Measurements from ENCODE around the gene CLEC4F.
"Not testable (repeated sequence)": the region's sequence is repeated elsewhere in the genome, so short reads cannot be mapped to it uniquely, and the experiment has no call there.

Gene CLEC4F

GRCh38 chr2:70826696-70827350 lies 6.4 kb upstream of the CLEC4F start:
- no peak for DNase-seq

- DNase-seq: no peak
These were observed 2.9 kb upstream of the CLEC4F start for GRCh38 chr2:70823249-70823648.

DNA sequence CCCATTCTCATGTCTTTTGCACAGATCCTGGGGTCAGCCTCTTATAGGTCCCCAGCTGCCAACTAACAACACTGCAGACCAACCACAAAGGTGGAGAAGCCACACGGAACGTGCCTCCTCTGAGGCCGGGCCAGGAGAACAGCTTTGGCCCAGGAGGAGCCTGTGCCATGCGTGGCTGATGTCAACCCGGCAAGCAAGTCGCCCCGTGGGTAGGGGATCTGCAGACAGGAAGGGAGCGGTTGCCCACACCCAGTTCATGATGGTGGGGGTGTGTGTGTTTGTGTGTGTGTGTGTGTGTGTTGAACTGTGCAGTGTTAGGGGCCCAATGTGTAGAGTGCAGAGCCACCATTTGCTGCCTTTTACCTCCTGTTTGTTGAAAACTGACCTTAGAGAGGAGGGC lies 2.4 kb upstream of the CLEC4F start:
- DNase-seq: no peak

- DNase-seq: no peak
These were observed 3.0 kb downstream of the CLEC4F start for GRCh38 chr2:70817284-70817954.

DNA sequence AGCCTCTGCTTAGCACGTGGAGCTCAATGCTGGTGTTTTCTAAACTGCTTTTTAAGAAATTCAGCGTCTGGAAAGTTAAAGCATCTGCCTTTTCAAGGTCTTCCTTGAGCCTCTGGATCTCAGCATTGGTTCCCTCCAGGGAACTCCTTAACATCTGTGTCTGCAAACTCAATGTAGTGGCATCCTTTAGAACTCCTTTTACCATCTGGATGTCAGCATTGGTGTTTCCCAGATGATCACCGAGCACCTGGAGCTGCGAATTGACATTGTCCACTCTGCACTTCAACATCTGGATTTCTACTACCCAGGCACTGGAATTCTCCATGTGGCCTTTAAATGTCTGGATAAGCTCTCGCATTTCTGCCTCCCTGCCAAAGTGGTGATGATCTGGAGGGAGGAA lies 3.7 kb downstream of the CLEC4F start:
- DNase-seq: no peak

GRCh38 chr2:70808983-70809958 lies 11.1 kb downstream of the CLEC4F start:
- no peak for DNase-seq

GRCh38 chr2:70807828-70808118 lies 12.6 kb downstream of the CLEC4F start:
- no peak for DNase-seq

GRCh38 chr2:70807102-70807827 lies 13.1 kb downstream of the CLEC4F start:
- DNase-seq: no peak

DNA sequence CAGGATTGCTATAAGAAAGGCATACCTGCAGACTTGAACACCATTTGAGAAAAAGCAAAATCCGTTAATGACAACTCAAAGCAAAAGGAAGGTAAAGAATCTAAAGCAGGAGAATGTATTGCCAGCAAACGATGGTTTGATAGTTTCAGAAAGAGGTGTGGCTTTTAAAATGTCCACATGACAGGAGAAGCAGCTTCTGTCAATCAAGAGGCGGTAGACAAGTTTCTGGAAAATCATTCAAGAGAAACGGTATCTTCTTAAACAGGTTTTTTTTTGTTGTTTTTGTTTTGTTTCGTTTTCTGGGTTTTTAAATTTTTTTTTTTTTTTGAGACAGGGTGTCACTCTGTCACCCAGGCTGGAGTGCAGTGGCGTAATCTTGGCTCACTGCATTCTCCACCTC lies 13.8 kb downstream of the CLEC4F start:
- DNase-seq: no peak

DNA sequence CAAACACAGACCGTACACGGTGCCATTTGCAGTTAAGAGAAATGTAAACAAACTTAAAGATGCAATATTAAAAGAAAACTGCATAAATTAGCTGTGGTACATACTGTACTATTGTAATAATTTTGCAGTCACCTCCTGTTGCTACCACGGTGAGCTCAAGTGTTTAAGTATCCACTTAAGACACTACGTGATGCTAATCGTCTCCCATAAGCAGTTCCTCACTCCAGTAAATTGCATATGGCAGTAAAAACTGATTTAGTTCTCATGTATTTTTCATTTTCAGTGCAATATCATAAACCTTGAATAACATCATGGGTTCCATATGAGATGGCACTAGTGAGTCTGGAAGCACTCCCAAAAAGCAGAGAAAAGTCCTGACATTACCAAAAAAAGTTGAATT lies 14.4 kb downstream of the CLEC4F start:
- DNase-seq: no peak

DNA sequence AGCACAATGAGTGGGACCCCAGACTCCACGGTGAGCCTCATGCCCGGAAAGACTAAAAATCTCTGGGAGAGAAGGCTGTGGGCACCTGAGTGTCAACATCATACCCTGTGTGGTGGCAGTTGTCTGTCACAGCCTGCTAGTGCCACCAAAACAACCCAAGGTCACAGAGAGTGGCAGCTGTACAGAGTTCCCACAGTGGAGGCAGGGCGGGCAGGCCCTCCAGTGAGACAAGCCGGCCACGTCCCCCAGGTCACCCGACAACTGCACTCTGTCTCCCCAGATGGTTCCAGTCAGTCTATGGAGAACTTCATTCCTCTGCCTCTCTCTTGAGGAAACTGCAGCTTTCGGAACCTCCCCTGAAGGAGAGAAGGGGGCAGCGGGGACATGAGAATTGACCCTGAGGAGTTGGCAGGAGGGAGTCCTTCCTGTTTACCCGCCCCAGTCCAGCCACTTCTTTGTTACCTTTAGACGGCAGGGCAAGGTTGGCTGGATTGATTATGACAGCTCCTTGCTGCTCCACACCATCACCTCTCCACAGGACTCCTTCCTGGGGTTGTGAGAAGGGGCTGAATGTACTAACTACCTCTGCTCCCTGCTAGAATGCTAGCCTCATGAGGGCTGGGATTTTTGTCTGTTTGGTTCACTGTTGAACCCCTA lies 18.7 kb downstream of the CLEC4F start:
- no peak for DNase-seq

- DNase-seq: no peak
These were observed 20.7 kb downstream of the CLEC4F start for GRCh38 chr2:70799706-70800105.

- DNase-seq: not testable (repeated sequence)
These were observed 22.4 kb downstream of the CLEC4F start for GRCh38 chr2:70797996-70798395.

DNA sequence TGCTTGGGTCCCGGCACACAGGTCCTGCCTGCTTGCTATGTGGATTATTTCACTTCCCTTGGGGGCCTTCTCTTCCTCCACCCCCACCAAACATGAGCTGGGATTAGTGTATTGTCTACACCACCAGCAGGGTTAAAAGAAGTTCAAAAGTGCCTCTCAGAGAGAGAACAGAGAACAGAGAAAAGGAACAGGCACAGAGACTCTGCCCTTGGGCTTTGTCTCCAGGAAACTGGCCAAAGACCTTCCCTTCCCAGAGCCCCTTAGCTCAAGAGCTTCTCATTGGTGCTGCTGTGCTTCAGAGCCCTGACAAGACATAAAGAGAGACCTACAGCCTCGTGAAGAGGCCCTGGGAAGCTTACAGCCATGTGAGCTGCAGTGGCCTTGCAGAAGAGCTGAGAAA lies 22.9 kb downstream of the CLEC4F start:
- no peak for DNase-seq

DNA sequence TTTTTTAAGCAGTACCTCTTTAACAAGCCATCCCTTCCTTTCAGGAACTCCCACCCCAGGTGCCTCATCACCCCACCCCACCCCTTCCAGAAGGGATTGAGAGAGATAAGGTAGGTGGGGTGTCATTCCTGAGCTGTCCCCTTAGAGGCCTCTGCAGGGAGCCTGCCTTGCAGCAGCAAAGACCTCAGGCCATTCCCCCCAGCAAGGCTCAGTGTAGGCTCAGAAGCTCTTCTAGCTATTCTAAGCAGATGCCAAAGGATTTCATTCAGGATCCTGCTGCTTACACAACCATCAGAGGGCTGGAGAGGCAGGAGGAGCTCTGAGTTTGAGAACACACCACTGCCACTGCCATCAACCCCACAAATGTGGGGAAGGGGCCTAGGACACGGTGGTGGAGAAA lies 24.1 kb downstream of the CLEC4F start:
- no peak for DNase-seq

DNA sequence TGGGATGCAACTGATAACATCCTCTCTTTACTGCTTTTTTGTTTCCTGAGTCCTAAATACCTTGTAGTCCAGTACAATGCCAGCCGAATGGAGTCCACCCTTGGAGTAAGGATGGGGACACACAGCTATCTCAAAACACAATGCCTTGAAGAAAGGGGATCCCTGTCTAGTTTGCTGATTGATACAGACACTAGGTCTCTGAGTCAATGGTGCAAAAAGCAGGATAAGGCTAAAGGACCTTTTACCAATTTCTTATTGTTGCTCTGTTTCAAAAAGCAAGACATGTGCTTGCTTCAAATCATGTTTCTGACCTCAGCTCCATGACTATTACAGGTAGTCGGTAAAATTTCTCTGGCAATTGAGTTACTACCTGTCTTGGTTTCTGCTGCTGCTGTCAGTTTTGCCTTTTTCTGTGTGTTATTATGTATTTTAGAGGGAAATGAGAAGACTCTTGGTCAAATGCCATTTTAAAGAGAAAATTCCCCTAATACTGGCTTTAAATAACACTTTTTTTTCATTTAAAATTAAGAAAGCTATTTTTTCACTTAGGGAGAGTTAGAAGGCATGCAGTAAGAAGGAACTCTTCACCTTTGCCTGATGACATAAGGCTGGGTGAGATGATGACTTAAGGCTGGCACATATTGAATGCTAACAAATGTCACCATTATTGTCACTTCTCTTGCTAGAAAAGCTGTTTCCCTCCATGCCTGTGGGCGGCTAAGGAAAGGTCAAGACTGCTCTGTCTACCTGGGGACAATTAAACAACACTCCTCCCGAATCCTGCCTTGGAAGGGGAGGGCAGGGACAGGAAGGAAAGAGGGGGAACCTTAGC lies 25.0 kb downstream of the CLEC4F start:
- DNase-seq: no peak

- no peak for DNase-seq
These were observed 26.9 kb downstream of the CLEC4F start for GRCh38 chr2:70793450-70793849.

- no peak for DNase-seq
These were observed 30.1 kb downstream of the CLEC4F start, which contains the start of gene FIGLA for GRCh38 chr2:70790136-70790828. Gene FIGLA (minus strand): TSS chr2:70790643. CDS start chr2:70790638, 5 bp downstream.

- peak; percentile 49 for DNase-seq
These were observed 30.9 kb downstream of the CLEC4F start for GRCh38 chr2:70789304-70790135.

Data from fibroblast of upper back skin (primary cell).